Nephron progenitor cell (in vitro differentiated cells): ENCODE results near the gene PTPN4.

Source experiments
- DNase-seq: peaks from one replicate; pipeline ENCODE4 v3.0.0; 2021
- H3K27ac Mint-ChIP-seq: 2 replicates; pipeline ENCODE4 v1.8.0; 2021; ENCODE audit warnings: mild to moderate bottlenecking, moderate library complexity, mixed read lengths
- H3K27me3 Mint-ChIP-seq: 2 replicates; pipeline ENCODE4 v1.8.0; 2021; ENCODE audit warnings: mild to moderate bottlenecking, low read depth, mixed read lengths; ENCODE audit not compliant: poor library complexity
- H3K36me3 Mint-ChIP-seq: 2 replicates; pipeline ENCODE4 v1.8.0; 2021; ENCODE audit warnings: low read depth, mixed read lengths
- H3K4me1 Mint-ChIP-seq: 2 replicates; pipeline ENCODE4 v1.8.0; 2021; ENCODE audit warnings: mixed read lengths
- H3K4me3 Mint-ChIP-seq: 2 replicates; pipeline ENCODE4 v1.8.0; 2021; ENCODE audit warnings: mild to moderate bottlenecking, moderate library complexity, mixed read lengths
- H3K9me3 Mint-ChIP-seq: 2 replicates; pipeline ENCODE4 v1.8.0; 2021; ENCODE audit warnings: mild to moderate bottlenecking, moderate library complexity, mixed read lengths
- CTCF ChIP-seq: fragments of 200-600 bp; sonication (generic); IDR thresholded peaks from 2 replicates; pipeline ENCODE4 v1.5.0; 2021; ENCODE audit warnings: antibody characterized with exemption

Gene PTPN4

GRCh38 chr2:119818792-119819191 is 59.1 kb downstream of the PTPN4 start:
- TF ChIP-seq CTCF: no peak
- peaks cover 42% of the 10 kb centered on the region for H3K9me3 Mint-ChIP-seq
- no peak overlapping the region for H3K27ac Mint-ChIP-seq
- H3K4me3 Mint-ChIP-seq: no peak overlapping the region
- no peak for DNase-seq
- no peaks in the 10 kb centered on the region for H3K27me3 Mint-ChIP-seq
- no peaks in the 10 kb centered on the region for H3K4me1 Mint-ChIP-seq
- H3K36me3 Mint-ChIP-seq: peaks cover 75% of the 10 kb centered on the region

GRCh38 chr2:119819846-119820245 is 60.1 kb downstream of the PTPN4 start:
- no peak overlapping the region for H3K27ac Mint-ChIP-seq
- no peak for TF ChIP-seq CTCF
- no peak overlapping the region for H3K4me3 Mint-ChIP-seq
- no peaks in the 10 kb centered on the region for H3K27me3 Mint-ChIP-seq
- no peak for DNase-seq
- H3K36me3 Mint-ChIP-seq: peaks cover 79% of the 10 kb centered on the region
- peaks cover 42% of the 10 kb centered on the region for H3K9me3 Mint-ChIP-seq
- H3K4me1 Mint-ChIP-seq: no peaks in the 10 kb centered on the region

- DNase-seq: no peak
- H3K27ac Mint-ChIP-seq: no peak overlapping the region
- no peak overlapping the region for H3K4me3 Mint-ChIP-seq
These were observed 60.6 kb downstream of the PTPN4 start for GRCh38 chr2:119820275-119820674.

GRCh38 chr2:119821266-119821665 is 61.5 kb downstream of the PTPN4 start:
- Mint-ChIP-seq H3K4me3 (no peak overlapping the region), H3K27me3 (no peaks in the 10 kb centered on the region), H3K4me1 (no peaks in the 10 kb centered on the region), H3K27ac (no peak overlapping the region), H3K36me3 (peaks cover 78% of the 10 kb centered on the region), H3K9me3 (peaks cover 39% of the 10 kb centered on the region)
- TF ChIP-seq CTCF: no peak
- no peak for DNase-seq

More at GRCh38 chr2:119820275-119820674, 60.6 kb downstream of the PTPN4 start:
- Mint-ChIP-seq H3K9me3 (peaks cover 42% of the 10 kb centered on the region), H3K27me3 (no peaks in the 10 kb centered on the region), H3K36me3 (peaks cover 79% of the 10 kb centered on the region), H3K4me1 (no peaks in the 10 kb centered on the region)
- TF ChIP-seq CTCF: no peak

- peaks cover 61% of the 10 kb centered on the region for H3K36me3 Mint-ChIP-seq
- no peak overlapping the region for H3K4me3 Mint-ChIP-seq
- H3K4me1 Mint-ChIP-seq: no peaks in the 10 kb centered on the region
- H3K27me3 Mint-ChIP-seq: no peaks in the 10 kb centered on the region
- H3K27ac Mint-ChIP-seq: no peak overlapping the region
- peaks cover 17% of the 10 kb centered on the region for H3K9me3 Mint-ChIP-seq
- TF ChIP-seq CTCF: peak; percentile 28
- no peak for DNase-seq
These were observed 64.1 kb downstream of the PTPN4 start for GRCh38 chr2:119823734-119824334.

- no peak overlapping the region for H3K4me3 Mint-ChIP-seq
- no peak for DNase-seq
These were observed 66.7 kb downstream of the PTPN4 start for GRCh38 chr2:119826370-119826961.

More at GRCh38 chr2:119826370-119826961, 66.7 kb downstream of the PTPN4 start:
- H3K27me3 Mint-ChIP-seq: no peaks in the 10 kb centered on the region
- H3K27ac Mint-ChIP-seq: no peak overlapping the region
- peaks cover 38% of the 10 kb centered on the region for H3K9me3 Mint-ChIP-seq
- no peaks in the 10 kb centered on the region for H3K4me1 Mint-ChIP-seq
- H3K36me3 Mint-ChIP-seq: peaks cover 68% of the 10 kb centered on the region
- TF ChIP-seq CTCF: peak; percentile 43
